Ishikawa (cell line): ENCODE results near the gene PLBD1.

Experiments used
- CEBPB ChIP-seq: IDR thresholded peaks from 2 replicates; pipeline ENCODE4 v1.6.1; 2012
- YY1 ChIP-seq: IDR thresholded peaks from 2 replicates; pipeline ENCODE4 v1.6.1; 2012; ENCODE audit warnings: low read depth

DNA sequence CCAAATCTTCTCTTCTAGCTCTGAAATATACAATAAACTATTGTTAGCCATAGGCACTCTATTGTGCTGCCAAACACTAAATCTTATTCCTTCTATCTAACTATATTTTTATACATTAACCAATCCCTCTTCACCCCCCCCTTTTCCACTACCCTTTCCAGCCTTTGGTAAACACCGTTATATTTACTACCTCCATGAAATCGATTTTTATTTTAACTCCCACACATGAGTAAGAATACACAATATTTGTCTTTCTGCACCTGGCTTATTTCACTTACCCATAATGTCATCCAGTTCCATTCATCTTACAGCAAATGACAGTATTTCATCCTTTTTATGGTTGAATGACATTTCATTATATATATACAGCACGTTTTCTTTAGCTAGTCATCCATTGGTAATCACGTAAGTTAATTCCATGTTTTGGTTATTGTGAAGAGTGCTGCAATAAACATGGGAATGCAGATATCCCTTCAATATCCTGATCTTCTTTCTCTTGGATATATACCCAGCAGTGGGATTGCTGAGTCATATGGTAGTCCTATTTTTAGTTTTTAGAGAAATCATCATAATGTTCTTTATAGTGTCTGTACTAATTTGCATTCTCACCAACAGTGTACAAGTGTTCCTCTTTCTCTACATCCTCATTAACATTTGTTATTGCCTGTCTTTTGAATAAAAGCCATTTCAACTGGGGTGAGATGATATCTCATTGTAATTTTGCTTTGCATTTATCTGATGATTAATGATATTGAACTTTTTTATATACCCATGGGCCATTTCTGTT lies 34.2 kb upstream of the PLBD1 start:
- TF ChIP-seq YY1 (no peak), CEBPB (no peak)
